Midbrain (tissue), 1 donor: Measurements from ENCODE around the gene CDK7.
"Not testable (repeated sequence)": the region's sequence is repeated elsewhere in the genome, so short reads cannot be mapped to it uniquely, and the experiment has no call there.

Source experiments
- DNase-seq: peaks from one replicate; lab custom pipeline; 2025; lab: John Stamatoyannopoulos, UW

The CDK7 gene

GRCh38 chr5:69237877-69238276 is 3.2 kb downstream of the CDK7 start:
- no peak for DNase-seq

- DNase-seq, result no peak
These were observed 4.1 kb downstream of the CDK7 start for GRCh38 chr5:69238760-69239251.

GRCh38 chr5:69242215-69242927 is 7.7 kb downstream of the CDK7 start:
- no peak for DNase-seq

GRCh38 chr5:69245031-69245430 is 10.3 kb downstream of the CDK7 start:
- no peak for DNase-seq

- no peak for DNase-seq
These were observed 13.3 kb downstream of the CDK7 start for GRCh38 chr5:69248019-69248418.

GRCh38 chr5:69250593-69250992 is 15.9 kb downstream of the CDK7 start:
- no peak for DNase-seq

- no peak for DNase-seq
These were observed 17.8 kb downstream of the CDK7 start for GRCh38 chr5:69252437-69252836.

- DNase-seq, result not testable (repeated sequence)
These were observed 21.3 kb downstream of the CDK7 start for GRCh38 chr5:69255940-69256339.

- DNase-seq, result no peak
These were observed 22.9 kb downstream of the CDK7 start for GRCh38 chr5:69257577-69257976.

GRCh38 chr5:69261034-69261433 is 26.3 kb downstream of the CDK7 start:
- DNase-seq, result no peak

GRCh38 chr5:69265931-69266330 is 31.2 kb downstream of the CDK7 start:
- no peak for DNase-seq

GRCh38 chr5:69268899-69269298 is 34.2 kb downstream of the CDK7 start:
- no peak for DNase-seq

- DNase-seq, result no peak
These were observed 36.2 kb downstream of the CDK7 start for GRCh38 chr5:69270840-69271239.

GRCh38 chr5:69271376-69271775 is 36.7 kb downstream of the CDK7 start:
- no peak for DNase-seq

- DNase-seq, result no peak
These were observed 40.9 kb downstream of the CDK7 start for GRCh38 chr5:69275563-69275962.

- DNase-seq, result no peak
These were observed 41.9 kb downstream of the CDK7 start for GRCh38 chr5:69276422-69277174.

GRCh38 chr5:69279517-69279916 is 44.8 kb downstream of the CDK7 start:
- DNase-seq, result no peak

GRCh38 chr5:69281114-69281513 is 46.4 kb downstream of the CDK7 start:
- no peak for DNase-seq

- DNase-seq, result no peak
These were observed 49.5 kb downstream of the CDK7 start for GRCh38 chr5:69284203-69284602.

- no peak for DNase-seq
These were observed 50.9 kb downstream of the CDK7 start for GRCh38 chr5:69285448-69286116.

GRCh38 chr5:69288069-69288468 is 53.4 kb downstream of the CDK7 start:
- DNase-seq, result no peak

GRCh38 chr5:69288688-69289087 is 54.0 kb downstream of the CDK7 start:
- no peak for DNase-seq

GRCh38 chr5:69292306-69292705 is 57.6 kb downstream of the CDK7 start:
- DNase-seq, result no peak
